Karpas-422 (cell line): ENCODE data around the gene GTF3C5. TPM values are rescaled to one million over a fixed set of nuclear protein-coding genes. Genes with fewer than 3 reads are reported as not detected.
"Not testable (repeated sequence)": the region's sequence is repeated elsewhere in the genome, so short reads cannot be mapped to it uniquely, and the experiment has no call there.

ENCODE experiments used
- DNase-seq: peaks from one replicate; pipeline ENCODE4 v3.0.0-alpha.2; 2015
- H2AFZ ChIP-seq: fragments of 200-600 bp; sonication (generic); 2 replicates; pipeline ENCODE4 v1.6.1; 2014; ENCODE audit warnings: antibody characterized with exemption, low read length, mixed read lengths
- H3K27ac ChIP-seq: fragments of 200-600 bp; sonication (generic); 2 replicates; pipeline ENCODE4 v1.5.1; 2014; ENCODE audit warnings: mild to moderate bottlenecking, low read length, moderate library complexity
- H3K27me3 ChIP-seq: fragments of 200-600 bp; sonication (generic); 2 replicates; pipeline ENCODE4 v1.6.1; 2014; ENCODE audit warnings: low read length, mixed read lengths
- H3K36me3 ChIP-seq: fragments of 200-600 bp; sonication (generic); 2 replicates; pipeline ENCODE4 v1.6.1; 2014; ENCODE audit warnings: low read length, mixed read lengths; ENCODE audit not compliant: insufficient read depth
- H3K4me1 ChIP-seq: fragments of 200-600 bp; sonication (generic); 2 replicates; pipeline ENCODE4 v1.6.1; 2014; ENCODE audit warnings: mild to moderate bottlenecking, low read length, mixed read lengths
- H3K4me2 ChIP-seq: fragments of 200-600 bp; sonication (generic); 2 replicates; pipeline ENCODE4 v1.6.1; 2014; ENCODE audit warnings: low read length, low read depth, mild to moderate bottlenecking; ENCODE audit not compliant: poor library complexity, severe bottlenecking
- H3K4me3 ChIP-seq: fragments of 200-600 bp; sonication (generic); 2 replicates; pipeline ENCODE4 v1.5.1; 2014; ENCODE audit warnings: mild to moderate bottlenecking, antibody characterized with exemption, low read length, mixed read lengths
- H3K79me2 ChIP-seq: fragments of 200-600 bp; sonication (generic); 2 replicates; pipeline ENCODE4 v1.6.1; 2014; ENCODE audit warnings: mild to moderate bottlenecking, low read length, mixed read lengths
- H3K9ac ChIP-seq: fragments of 200-600 bp; sonication (generic); 2 replicates; pipeline ENCODE4 v1.6.0; 2014; ENCODE audit warnings: low read length
- H3K9me2 ChIP-seq: fragments of 200-600 bp; sonication (generic), shearing (Covaris generic); replicated peaks from 2 replicates; pipeline ENCODE4 v1.6.0; 2014; ENCODE audit warnings: mild to moderate bottlenecking, low read length, moderate library complexity; ENCODE audit not compliant: insufficient read depth
- H3K9me3 ChIP-seq: fragments of 300-700, 200-600 bp; sonication (generic); 2 replicates; pipeline ENCODE4 v1.6.1; 2014; ENCODE audit warnings: low read length, mixed read lengths
- H4K20me1 ChIP-seq: fragments of 200-600 bp; sonication (generic); 2 replicates; pipeline ENCODE4 v1.6.1; 2014; ENCODE audit warnings: mild to moderate bottlenecking, antibody characterized with exemption, low read length, low read depth; ENCODE audit not compliant: insufficient read depth
- total RNA-seq: library from RNA; depleted of rRNA; stranded (reverse); fragments of >200 nt; shearing (Covaris generic); gene quantifications from 2 replicates; pipeline ENCODE4 v1.2.3, GENCODE V29; 2014; ENCODE audit warnings: low replicate concordance

Gene GTF3C5
- total RNA-seq, 1 experiment from 2014 or later: 26.8 TPM

DNA sequence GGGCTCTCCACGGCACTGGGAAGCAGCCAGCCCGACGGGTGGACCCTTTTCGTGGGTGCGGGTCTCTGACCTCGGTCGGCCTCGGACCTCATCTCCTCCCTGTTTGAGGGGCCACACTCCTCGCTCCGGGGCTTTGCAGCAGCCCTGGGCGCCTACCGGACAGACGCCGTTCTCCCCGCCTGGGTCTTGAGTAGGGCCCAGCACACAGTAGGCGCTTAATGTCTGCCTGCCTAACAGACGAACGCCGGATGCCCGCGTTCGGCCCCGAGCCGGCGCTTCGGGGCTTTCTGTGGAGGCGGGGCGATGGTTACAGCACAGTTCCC lies 842 bp upstream of the GTF3C5 start:
- Histone ChIP-seq H3K9ac (peak overlapping the region; percentile 92), H3K36me3 (peaks cover 10% of the 10 kb centered on the region; the same call in 1 of the 2 replicates), H3K4me2 (peak overlapping the region; percentile 81), H3K4me1 (peaks cover 40% of the 10 kb centered on the region), H3K27ac (no peak overlapping the region; the same call in 1 of the 2 replicates), H3K9me2 (no peaks in the 10 kb centered on the region; the same call in 1 of the 2 replicates), H3K9me3 (no peaks in the 10 kb centered on the region), H2AFZ (peak overlapping the region; percentile 69), H4K20me1 (no peaks in the 10 kb centered on the region), H3K4me3 (peak overlapping the region; percentile 95), H3K79me2 (peaks cover 42% of the 10 kb centered on the region), H3K27me3 (no peaks in the 10 kb centered on the region)
- DNase-seq: peak; percentile 44

DNA sequence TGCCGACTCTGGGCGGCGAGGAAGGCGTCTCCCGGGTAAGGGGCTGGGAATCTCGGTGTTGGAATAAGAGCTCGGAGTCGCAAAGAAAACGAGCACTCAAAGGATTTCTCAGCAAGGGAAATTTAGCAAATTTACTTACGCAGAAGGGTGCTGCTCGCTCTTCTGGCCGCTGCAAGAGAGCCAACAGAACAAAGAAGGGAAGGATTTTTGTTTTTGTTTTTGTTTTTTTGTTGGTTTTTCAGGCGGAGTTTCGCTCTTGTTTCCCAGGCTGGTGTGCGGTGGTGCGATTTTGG lies 279 bp downstream of the GTF3C5 start:
- peaks cover 10% of the 10 kb centered on the region; the same call in 1 of the 2 replicates for H3K36me3 ChIP-seq
- peak overlapping the region; percentile 84 for H3K9ac ChIP-seq
- H3K9me3 ChIP-seq: no peaks in the 10 kb centered on the region
- H3K4me3 ChIP-seq: peak overlapping the region; percentile 91
- no peaks in the 10 kb centered on the region; the same call in 1 of the 2 replicates for H3K9me2 ChIP-seq
- peak overlapping the region; percentile 66 for H2AFZ ChIP-seq
- H3K4me2 ChIP-seq: peak overlapping the region; percentile 81
- no peaks in the 10 kb centered on the region for H3K27me3 ChIP-seq
- no peaks in the 10 kb centered on the region for H4K20me1 ChIP-seq
- H3K27ac ChIP-seq: 0 out of 2 replicates have a peak overlapping the region, but pooled peaks have one; percentile 7
- peaks cover 53% of the 10 kb centered on the region for H3K79me2 ChIP-seq
- no peak for DNase-seq
- peaks cover 39% of the 10 kb centered on the region for H3K4me1 ChIP-seq

DNA sequence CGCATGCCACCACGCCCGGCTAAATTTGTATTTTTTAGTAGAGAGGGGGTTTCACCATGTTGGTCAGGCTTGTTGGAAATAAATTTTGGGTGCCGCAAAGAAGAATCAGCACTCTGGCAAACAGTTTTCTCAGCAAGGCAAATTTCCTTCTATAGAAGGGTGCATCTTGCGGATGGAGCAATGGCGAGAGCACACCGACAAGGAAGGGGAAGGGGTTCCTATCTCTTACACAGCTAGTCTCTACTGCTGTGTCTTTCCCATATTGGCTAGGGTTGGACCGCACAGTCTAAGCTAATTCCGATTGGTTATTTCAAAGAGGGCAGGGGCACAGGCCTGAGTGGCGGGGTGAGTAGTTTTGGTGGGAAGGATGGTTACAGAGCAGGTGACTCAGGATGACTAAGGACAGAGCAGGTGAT lies 707 bp downstream of the GTF3C5 start:
- no peak for DNase-seq
- H3K4me3 ChIP-seq: peak overlapping the region; percentile 91
- no peaks in the 10 kb centered on the region; the same call in 1 of the 2 replicates for H3K9me2 ChIP-seq
- H3K79me2 ChIP-seq: peaks cover 57% of the 10 kb centered on the region
- H3K9me3 ChIP-seq: no peaks in the 10 kb centered on the region
- H3K9ac ChIP-seq: peak overlapping the region; percentile 84
- peaks cover 10% of the 10 kb centered on the region; the same call in 1 of the 2 replicates for H3K36me3 ChIP-seq
- H3K4me1 ChIP-seq: peaks cover 35% of the 10 kb centered on the region
- no peaks in the 10 kb centered on the region for H3K27me3 ChIP-seq
- H4K20me1 ChIP-seq: no peaks in the 10 kb centered on the region
- H2AFZ ChIP-seq: no peak overlapping the region
- no peak overlapping the region for H3K27ac ChIP-seq
- H3K4me2 ChIP-seq: peak overlapping the region; percentile 81

DNA sequence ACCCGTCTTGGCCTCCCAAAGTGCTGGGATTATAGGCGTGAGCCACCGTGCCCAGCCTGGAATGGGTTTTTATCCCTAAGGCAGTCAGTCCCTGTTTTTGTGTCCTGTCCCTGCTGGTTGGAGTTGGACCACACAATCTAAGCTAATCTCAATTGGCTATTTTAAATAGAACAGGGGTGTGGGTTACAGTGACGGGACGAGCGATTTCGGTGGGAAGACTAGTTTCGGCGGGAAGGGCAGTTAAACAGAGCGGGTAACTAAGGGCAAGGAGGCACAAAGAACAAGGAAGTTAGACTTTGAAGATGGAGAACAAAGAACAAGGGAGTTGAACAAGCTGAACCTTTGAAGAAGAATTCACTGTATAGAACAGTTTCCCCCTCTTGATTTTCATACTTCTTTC lies 1.4 kb downstream of the GTF3C5 start:
- peak overlapping the region; percentile 81 for H3K4me2 ChIP-seq
- peaks cover 32% of the 10 kb centered on the region for H3K4me1 ChIP-seq

DNA sequence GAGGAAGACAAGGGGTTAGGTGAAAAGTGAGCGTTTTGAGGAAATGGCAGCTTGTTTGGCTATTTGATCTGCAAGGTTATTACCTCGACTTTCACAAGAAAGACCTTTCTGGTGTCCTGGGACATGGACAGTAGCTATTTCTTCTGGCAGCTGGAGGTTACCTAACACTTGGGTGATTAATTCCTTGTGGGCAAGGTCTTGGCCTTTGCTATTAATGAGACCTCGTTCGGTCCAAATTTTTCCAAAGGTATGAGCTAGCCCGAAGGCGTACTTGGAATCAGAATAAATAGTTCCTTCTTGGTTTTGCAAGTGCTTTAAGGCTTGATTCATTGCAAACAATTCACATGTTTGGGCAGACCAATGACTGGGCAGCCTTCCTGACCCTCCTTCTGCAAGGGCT lies 4.9 kb downstream of the GTF3C5 start:
- Histone ChIP-seq H3K4me3 (no peak overlapping the region), H3K27me3 (no peaks in the 10 kb centered on the region), H3K9ac (no peak overlapping the region), H3K79me2 (peaks cover 92% of the 10 kb centered on the region), H3K36me3 (peaks cover 10% of the 10 kb centered on the region; the same call in 1 of the 2 replicates), H2AFZ (no peak overlapping the region), H3K4me2 (no peak overlapping the region), H3K9me3 (no peaks in the 10 kb centered on the region), H3K4me1 (peaks cover 13% of the 10 kb centered on the region), H4K20me1 (0 out of 2 replicates have a peak, but pooled peaks cover 14% of the 10 kb centered on the region), H3K27ac (no peak overlapping the region), H3K9me2 (no peaks in the 10 kb centered on the region; the same call in 1 of the 2 replicates)
- no peak for DNase-seq

More for the DNA sequence above, 1.4 kb downstream of the GTF3C5 start:
- H4K20me1 ChIP-seq: 0 out of 2 replicates have a peak, but pooled peaks cover 3% of the 10 kb centered on the region
- no peaks in the 10 kb centered on the region for H3K9me3 ChIP-seq
- H3K27ac ChIP-seq: no peak overlapping the region
- H2AFZ ChIP-seq: no peak overlapping the region
- no peaks in the 10 kb centered on the region; the same call in 1 of the 2 replicates for H3K9me2 ChIP-seq
- H3K36me3 ChIP-seq: peaks cover 10% of the 10 kb centered on the region; the same call in 1 of the 2 replicates
- peak overlapping the region; percentile 91; the same call in 1 of the 2 replicates for H3K4me3 ChIP-seq
- DNase-seq: no peak
- H3K9ac ChIP-seq: no peak overlapping the region
- peaks cover 64% of the 10 kb centered on the region for H3K79me2 ChIP-seq
- H3K27me3 ChIP-seq: no peaks in the 10 kb centered on the region

DNA sequence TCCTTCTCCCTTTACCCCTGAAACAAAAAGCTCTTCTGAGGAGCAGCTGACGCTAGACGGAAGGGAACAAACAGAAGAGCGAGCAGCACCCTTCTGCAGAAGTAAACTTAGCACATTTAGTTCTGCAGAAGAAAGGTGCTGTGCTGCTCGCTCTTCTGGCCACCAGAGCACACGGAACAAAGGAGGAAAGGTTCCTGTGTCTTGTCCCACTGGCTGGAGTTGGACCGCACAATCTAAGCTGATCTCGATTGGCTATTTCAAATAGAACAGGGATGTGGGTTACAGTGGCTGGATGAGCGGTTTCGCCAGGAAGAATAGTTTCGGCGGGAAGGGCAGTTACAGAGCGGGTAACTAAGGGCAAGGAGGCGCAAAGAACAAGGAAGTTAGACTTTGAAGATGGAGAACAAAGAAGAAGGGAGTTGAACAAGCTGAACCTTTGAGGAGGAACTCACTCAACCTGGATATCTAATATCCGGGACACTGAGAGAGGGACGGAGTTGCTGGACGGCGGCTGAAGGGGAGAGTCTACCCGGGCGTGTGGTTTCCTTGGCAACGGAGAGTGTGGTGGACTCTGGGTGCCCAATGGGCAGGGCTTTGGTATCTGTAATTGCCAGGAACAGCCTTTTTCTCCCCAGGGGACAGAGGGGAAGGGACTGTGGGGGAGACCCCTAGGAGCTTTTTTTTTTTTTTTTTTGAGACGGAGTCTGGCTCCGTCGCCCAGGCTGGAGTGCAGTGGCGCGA lies 7.1 kb downstream of the GTF3C5 start:
- no peak overlapping the region for H2AFZ ChIP-seq
- 0 out of 2 replicates have a peak, but pooled peaks cover 14% of the 10 kb centered on the region for H4K20me1 ChIP-seq
- H3K9me2 ChIP-seq: no peaks in the 10 kb centered on the region
- H3K4me1 ChIP-seq: no peaks in the 10 kb centered on the region
- H3K4me3 ChIP-seq: no peak overlapping the region
- H3K9me3 ChIP-seq: no peaks in the 10 kb centered on the region
- H3K4me2 ChIP-seq: no peak overlapping the region
- H3K9ac ChIP-seq: no peak overlapping the region
- H3K79me2 ChIP-seq: peaks cover 83% of the 10 kb centered on the region
- no peak overlapping the region for H3K27ac ChIP-seq
- H3K36me3 ChIP-seq: peaks cover 14% of the 10 kb centered on the region; the same call in 1 of the 2 replicates
- H3K27me3 ChIP-seq: no peaks in the 10 kb centered on the region
- DNase-seq: no peak

DNA sequence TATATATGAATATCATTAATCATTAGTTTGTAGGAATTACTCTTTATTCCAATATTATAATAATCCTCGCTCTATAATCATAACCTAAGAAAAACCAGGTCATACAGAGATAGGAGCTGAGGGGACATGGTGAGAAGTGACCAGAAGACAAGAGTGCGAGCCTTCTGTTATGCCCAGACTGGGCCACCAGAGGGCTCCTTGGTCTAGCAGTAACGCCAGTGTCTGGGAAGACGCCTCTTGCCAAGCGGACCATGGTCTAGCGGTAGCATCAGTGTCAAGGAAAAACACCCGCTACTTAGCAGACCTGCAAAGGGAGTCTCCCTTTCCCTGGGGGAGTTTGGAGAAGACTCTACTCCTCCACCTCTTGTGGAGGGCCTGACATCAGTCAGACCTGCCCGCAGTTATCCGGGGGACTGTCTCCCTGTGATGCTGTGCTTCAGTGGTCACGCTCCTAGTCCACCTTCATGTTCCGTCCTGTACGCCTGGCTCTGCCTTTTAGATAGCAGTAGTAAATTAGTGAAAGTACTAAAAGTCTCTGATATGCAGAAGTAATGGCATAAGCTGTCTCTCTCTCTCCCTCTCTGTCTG lies 10.2 kb downstream of the GTF3C5 start:
- not testable (repeated sequence) for H3K4me3 ChIP-seq, H3K9me2 ChIP-seq, H3K9ac ChIP-seq, H3K9me3 ChIP-seq, H2AFZ ChIP-seq, H3K27ac ChIP-seq, H3K4me1 ChIP-seq, H3K27me3 ChIP-seq, H3K4me2 ChIP-seq
- Histone ChIP-seq H3K79me2 (peaks cover 52% of the 10 kb centered on the region), H3K36me3 (peaks cover 13% of the 10 kb centered on the region; the same call in 1 of the 2 replicates), H4K20me1 (0 out of 2 replicates have a peak, but pooled peaks cover 14% of the 10 kb centered on the region)
- peak; percentile 66 for DNase-seq

DNA sequence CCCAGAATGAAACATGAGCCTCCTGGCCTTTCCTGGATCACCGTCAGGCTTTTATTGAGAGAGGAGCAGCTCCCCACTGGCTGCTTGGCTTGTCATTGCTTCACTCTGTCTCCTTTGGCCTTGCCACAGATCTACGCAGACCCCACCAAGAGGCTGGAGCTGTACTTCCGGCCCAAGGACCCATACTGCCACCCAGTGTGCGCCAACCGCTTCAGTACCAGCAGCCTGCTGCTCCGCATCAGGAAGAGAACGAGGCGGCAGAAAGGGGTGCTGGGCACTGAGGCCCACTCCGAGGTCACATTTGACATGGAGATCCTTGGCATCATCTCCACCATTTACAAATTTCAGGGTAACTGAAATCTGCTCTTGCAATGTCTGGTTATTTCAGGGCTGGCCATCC lies 11.2 kb downstream of the GTF3C5 start:
- H3K9ac ChIP-seq: no peak overlapping the region
- H3K9me2 ChIP-seq: no peaks in the 10 kb centered on the region
- 0 out of 2 replicates have a peak, but pooled peaks cover 13% of the 10 kb centered on the region for H4K20me1 ChIP-seq
- peaks cover 13% of the 10 kb centered on the region; the same call in 1 of the 2 replicates for H3K36me3 ChIP-seq
- H3K27me3 ChIP-seq: no peaks in the 10 kb centered on the region
- no peaks in the 10 kb centered on the region for H3K4me1 ChIP-seq
- H3K4me2 ChIP-seq: no peak overlapping the region
- no peak for DNase-seq
- H2AFZ ChIP-seq: no peak overlapping the region
- no peak overlapping the region for H3K27ac ChIP-seq
- H3K9me3 ChIP-seq: no peaks in the 10 kb centered on the region
- no peak overlapping the region for H3K4me3 ChIP-seq
- peaks cover 42% of the 10 kb centered on the region for H3K79me2 ChIP-seq
